ENCODE results near the gene UPP2. TPM values are rescaled to one million over a fixed set of nuclear protein-coding genes. Genes with fewer than 3 reads are reported as not detected.
A peak's percentile ranks its signal among the peaks of the same experiment; 100 is the strongest.

UPP2 gene
- total and polyA plus RNA-seq, 9 donors, result not detected

DNA sequence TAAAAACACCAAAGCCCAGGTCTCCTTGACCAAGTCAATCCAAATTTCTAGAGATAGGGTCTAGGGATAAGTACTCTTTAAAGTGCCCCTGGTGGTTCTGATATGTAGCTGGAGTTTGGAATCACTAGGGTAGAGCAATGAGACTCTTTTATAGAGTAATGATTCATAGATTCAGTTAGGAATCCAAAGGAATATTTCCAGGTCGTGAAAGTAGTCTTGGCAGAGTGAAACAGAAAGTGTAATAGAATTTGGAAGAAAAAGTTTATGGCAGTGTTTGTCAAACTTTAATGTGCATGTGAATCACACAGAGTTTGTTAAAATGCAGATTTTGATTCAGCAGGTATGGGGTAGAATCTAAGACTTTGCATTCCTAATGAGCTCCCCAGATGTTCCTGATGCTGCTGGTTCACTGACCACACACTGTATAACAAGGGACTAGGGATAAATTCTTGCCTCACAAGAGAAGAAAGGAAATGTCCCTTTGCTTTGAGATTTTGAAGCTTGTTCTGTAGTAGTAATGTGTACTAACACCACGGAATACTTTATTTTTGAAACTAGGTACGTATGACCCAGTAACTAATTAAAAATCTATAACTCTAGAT, 1.8 kb downstream of the UPP2 start:
- Histone ChIP-seq H3K4me3 (ENCODE audit: low read length) (no peak overlapping the region), H3K36me3 (ENCODE audit: control insufficient read depth, insufficient read depth, low read length) (no peaks in the 10 kb centered on the region), H3K27me3 (ENCODE audit: control insufficient read depth, insufficient read depth, low read length) (no peaks in the 10 kb centered on the region), H3K27ac (ENCODE audit: low read length) (no peak overlapping the region), H3K4me1 (ENCODE audit: control insufficient read depth, insufficient read depth, low read length) (no peaks in the 10 kb centered on the region), H3K9me3 (replicated peaks; ENCODE audit: control insufficient read depth, low read depth, low read length) (no peaks in the 10 kb centered on the region)
- DNase-seq, result peak; percentile 84
- WGBS (ENCODE audit: insufficient coverage), result 17% methylated on average over 1 of the region's 3 CpGs

DNA sequence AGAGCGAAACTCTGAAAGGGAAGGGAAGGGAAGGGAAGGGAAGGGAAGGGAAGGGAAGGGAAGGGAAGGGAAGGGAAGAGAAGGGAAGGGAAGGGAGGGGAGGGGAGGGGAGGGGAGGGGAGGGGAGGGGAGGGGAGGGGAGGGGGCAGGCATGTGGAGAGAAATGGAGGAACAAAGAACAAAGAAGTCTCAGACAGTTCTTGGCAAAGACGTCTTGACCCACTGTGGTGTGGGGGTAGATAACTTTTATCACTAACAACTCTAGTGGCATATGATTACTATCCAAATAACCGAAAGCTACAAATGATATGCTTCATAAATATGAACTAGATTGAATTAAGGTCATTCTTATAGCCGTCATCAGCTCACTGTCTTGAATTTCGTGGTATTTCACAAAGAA, 3.2 kb downstream of the UPP2 start:
- Histone ChIP-seq H3K4me1 (ENCODE audit: control insufficient read depth, insufficient read depth, low read length) (no peaks in the 10 kb centered on the region), H3K9me3 (replicated peaks; ENCODE audit: control insufficient read depth, low read depth, low read length) (no peaks in the 10 kb centered on the region), H3K36me3 (ENCODE audit: control insufficient read depth, insufficient read depth, low read length) (no peaks in the 10 kb centered on the region), H3K27me3 (ENCODE audit: control insufficient read depth, insufficient read depth, low read length) (no peaks in the 10 kb centered on the region), H3K4me3 (ENCODE audit: low read length) (no peak overlapping the region), H3K27ac (ENCODE audit: low read length) (no peak overlapping the region)
- WGBS (ENCODE audit: insufficient coverage), result 94% methylated on average over 2 of the region's 5 CpGs
- DNase-seq, result no peak

DNA sequence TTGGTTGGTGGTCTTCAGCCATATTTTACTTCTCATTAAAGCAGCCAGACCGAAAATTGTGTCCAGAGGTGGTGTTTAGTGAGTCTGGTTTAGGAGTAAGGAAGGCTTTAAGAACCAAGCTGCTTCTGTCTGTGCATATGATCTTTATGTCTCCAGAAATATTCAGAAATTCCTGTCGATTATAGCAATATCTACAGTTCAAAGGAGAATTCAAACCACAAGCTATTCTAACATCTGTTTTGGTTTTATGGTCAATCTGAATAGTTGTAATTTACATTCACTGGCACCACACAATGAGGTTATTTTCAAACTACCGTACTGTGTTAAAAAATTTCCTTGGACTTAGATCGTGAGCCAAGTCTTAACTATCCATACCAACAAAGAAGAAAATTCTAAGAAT, 11.3 kb downstream of the UPP2 start:
- H3K4me3 ChIP-seq (ENCODE audit: low read length), result no peak overlapping the region
- H3K27ac ChIP-seq (ENCODE audit: low read length), result no peak overlapping the region
- no CpG with 5 or more reads among the region's 4 CpGs for WGBS (ENCODE audit: insufficient coverage)
- no peaks in the 10 kb centered on the region for H3K27me3 ChIP-seq (ENCODE audit: control insufficient read depth, insufficient read depth, low read length)
- no peak for DNase-seq
- H3K9me3 ChIP-seq (replicated peaks; ENCODE audit: control insufficient read depth, low read depth, low read length), result no peaks in the 10 kb centered on the region
- no peaks in the 10 kb centered on the region for H3K36me3 ChIP-seq (ENCODE audit: control insufficient read depth, insufficient read depth, low read length)
- no peaks in the 10 kb centered on the region for H3K4me1 ChIP-seq (ENCODE audit: control insufficient read depth, insufficient read depth, low read length)

- H3K36me3 ChIP-seq (ENCODE audit: control insufficient read depth, insufficient read depth, low read length), result no peaks in the 10 kb centered on the region
- no peaks in the 10 kb centered on the region for H3K27me3 ChIP-seq (ENCODE audit: control insufficient read depth, insufficient read depth, low read length)
- H3K4me1 ChIP-seq (ENCODE audit: control insufficient read depth, insufficient read depth, low read length), result no peaks in the 10 kb centered on the region
- WGBS (ENCODE audit: insufficient coverage), result 80% methylated on average over 3 of the region's 4 CpGs
- H3K27ac ChIP-seq (ENCODE audit: low read length), result no peak overlapping the region
- H3K4me3 ChIP-seq (ENCODE audit: low read length), result no peak overlapping the region
- no peaks in the 10 kb centered on the region for H3K9me3 ChIP-seq (replicated peaks; ENCODE audit: control insufficient read depth, low read depth, low read length)
- no peak for DNase-seq
Observed at GRCh38 chr2:158113741-158114295, 12.1 kb downstream of the UPP2 start.

- DNase-seq, result no peak
- Histone ChIP-seq H3K9me3 (replicated peaks; ENCODE audit: control insufficient read depth, low read depth, low read length) (no peaks in the 10 kb centered on the region), H3K36me3 (ENCODE audit: control insufficient read depth, insufficient read depth, low read length) (no peaks in the 10 kb centered on the region), H3K4me1 (ENCODE audit: control insufficient read depth, insufficient read depth, low read length) (no peaks in the 10 kb centered on the region), H3K4me3 (ENCODE audit: low read length) (no peak overlapping the region), H3K27ac (ENCODE audit: low read length) (no peak overlapping the region), H3K27me3 (ENCODE audit: control insufficient read depth, insufficient read depth, low read length) (no peaks in the 10 kb centered on the region)
- no CpG with 5 or more reads among the region's 2 CpGs for WGBS (ENCODE audit: insufficient coverage)
Observed at GRCh38 chr2:158114516-158114915, 12.8 kb downstream of the UPP2 start.

GRCh38 chr2:158115202-158115767, 13.6 kb downstream of the UPP2 start:
- no peaks in the 10 kb centered on the region for H3K4me1 ChIP-seq (ENCODE audit: control insufficient read depth, insufficient read depth, low read length)
- WGBS (ENCODE audit: insufficient coverage), result no CpG with 5 or more reads among the region's 6 CpGs
- no peak for DNase-seq
- no peak overlapping the region for H3K27ac ChIP-seq (ENCODE audit: low read length)
- H3K36me3 ChIP-seq (ENCODE audit: control insufficient read depth, insufficient read depth, low read length), result no peaks in the 10 kb centered on the region
- no peak overlapping the region for H3K4me3 ChIP-seq (ENCODE audit: low read length)
- no peaks in the 10 kb centered on the region for H3K9me3 ChIP-seq (replicated peaks; ENCODE audit: control insufficient read depth, low read depth, low read length)
- H3K27me3 ChIP-seq (ENCODE audit: control insufficient read depth, insufficient read depth, low read length), result no peaks in the 10 kb centered on the region

DNA sequence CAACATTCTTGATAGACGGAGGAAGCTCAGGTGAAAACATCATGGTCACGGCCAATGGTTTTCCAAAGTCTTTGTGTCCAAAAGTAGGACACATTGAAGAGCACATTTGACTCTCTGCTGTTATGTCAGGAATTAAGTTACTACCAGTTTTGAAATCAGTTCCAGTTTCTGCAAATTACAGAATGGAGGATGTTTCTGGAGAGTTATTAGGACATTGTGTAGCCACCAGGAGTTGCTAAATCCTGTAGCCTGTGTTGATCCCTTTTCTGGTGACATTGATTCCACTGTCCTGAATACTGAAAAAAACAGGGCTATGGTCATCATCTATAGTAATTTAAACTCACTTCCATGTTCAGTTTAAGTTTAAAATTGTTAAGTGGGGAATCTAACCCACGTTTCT, 15.3 kb downstream of the UPP2 start:
- Histone ChIP-seq H3K27ac (ENCODE audit: low read length) (no peak overlapping the region), H3K4me1 (ENCODE audit: control insufficient read depth, insufficient read depth, low read length) (no peaks in the 10 kb centered on the region), H3K27me3 (ENCODE audit: control insufficient read depth, insufficient read depth, low read length) (no peaks in the 10 kb centered on the region), H3K4me3 (ENCODE audit: low read length) (no peak overlapping the region), H3K36me3 (ENCODE audit: control insufficient read depth, insufficient read depth, low read length) (no peaks in the 10 kb centered on the region), H3K9me3 (replicated peaks; ENCODE audit: control insufficient read depth, low read depth, low read length) (no peaks in the 10 kb centered on the region)
- 96% methylated on average over 2 of the region's 3 CpGs for WGBS (ENCODE audit: insufficient coverage)
- no peak for DNase-seq

- no CpG with 5 or more reads among the region's 1 CpG for WGBS (ENCODE audit: insufficient coverage)
- no peaks in the 10 kb centered on the region for H3K4me1 ChIP-seq (ENCODE audit: control insufficient read depth, insufficient read depth, low read length)
- no peak for DNase-seq
- no peak overlapping the region for H3K4me3 ChIP-seq (ENCODE audit: low read length)
- no peak overlapping the region for H3K27ac ChIP-seq (ENCODE audit: low read length)
- no peaks in the 10 kb centered on the region for H3K36me3 ChIP-seq (ENCODE audit: control insufficient read depth, insufficient read depth, low read length)
- H3K27me3 ChIP-seq (ENCODE audit: control insufficient read depth, insufficient read depth, low read length), result no peaks in the 10 kb centered on the region
- H3K9me3 ChIP-seq (replicated peaks; ENCODE audit: control insufficient read depth, low read depth, low read length), result no peaks in the 10 kb centered on the region
Observed at GRCh38 chr2:158120102-158120501, 18.4 kb downstream of the UPP2 start.

- H3K27ac ChIP-seq (ENCODE audit: low read length), result no peak overlapping the region
- 67% methylated on average over 4 of the region's 8 CpGs for WGBS (ENCODE audit: insufficient coverage)
- H3K4me3 ChIP-seq (ENCODE audit: low read length), result no peak overlapping the region
- no peak for DNase-seq
- no peaks in the 10 kb centered on the region for H3K27me3 ChIP-seq (ENCODE audit: control insufficient read depth, insufficient read depth, low read length)
- no peaks in the 10 kb centered on the region for H3K9me3 ChIP-seq (replicated peaks; ENCODE audit: control insufficient read depth, low read depth, low read length)
- no peaks in the 10 kb centered on the region for H3K36me3 ChIP-seq (ENCODE audit: control insufficient read depth, insufficient read depth, low read length)
- no peaks in the 10 kb centered on the region for H3K4me1 ChIP-seq (ENCODE audit: control insufficient read depth, insufficient read depth, low read length)
Observed at GRCh38 chr2:158120664-158121641, 19.3 kb downstream of the UPP2 start.

GRCh38 chr2:158124896-158125295, 23.2 kb downstream of the UPP2 start:
- H3K4me1 ChIP-seq (ENCODE audit: control insufficient read depth, insufficient read depth, low read length), result no peaks in the 10 kb centered on the region
- 71% methylated on average over 2 of the region's 2 CpGs for WGBS (ENCODE audit: insufficient coverage)
- H3K9me3 ChIP-seq (replicated peaks; ENCODE audit: control insufficient read depth, low read depth, low read length), result no peaks in the 10 kb centered on the region
- no peaks in the 10 kb centered on the region for H3K27me3 ChIP-seq (ENCODE audit: control insufficient read depth, insufficient read depth, low read length)
- H3K36me3 ChIP-seq (ENCODE audit: control insufficient read depth, insufficient read depth, low read length), result no peaks in the 10 kb centered on the region
- no peak for DNase-seq
- H3K4me3 ChIP-seq (ENCODE audit: low read length), result no peak overlapping the region
- H3K27ac ChIP-seq (ENCODE audit: low read length), result no peak overlapping the region
